T-helper 1 cell (primary cell): ENCODE results near the gene DGKQ.

Experiments used
- DNase-seq, 5 donors: peaks; one replicate each; pipeline ENCODE4 v3.0.0-alpha.2; 2012 to 2020

The DGKQ gene

DNA sequence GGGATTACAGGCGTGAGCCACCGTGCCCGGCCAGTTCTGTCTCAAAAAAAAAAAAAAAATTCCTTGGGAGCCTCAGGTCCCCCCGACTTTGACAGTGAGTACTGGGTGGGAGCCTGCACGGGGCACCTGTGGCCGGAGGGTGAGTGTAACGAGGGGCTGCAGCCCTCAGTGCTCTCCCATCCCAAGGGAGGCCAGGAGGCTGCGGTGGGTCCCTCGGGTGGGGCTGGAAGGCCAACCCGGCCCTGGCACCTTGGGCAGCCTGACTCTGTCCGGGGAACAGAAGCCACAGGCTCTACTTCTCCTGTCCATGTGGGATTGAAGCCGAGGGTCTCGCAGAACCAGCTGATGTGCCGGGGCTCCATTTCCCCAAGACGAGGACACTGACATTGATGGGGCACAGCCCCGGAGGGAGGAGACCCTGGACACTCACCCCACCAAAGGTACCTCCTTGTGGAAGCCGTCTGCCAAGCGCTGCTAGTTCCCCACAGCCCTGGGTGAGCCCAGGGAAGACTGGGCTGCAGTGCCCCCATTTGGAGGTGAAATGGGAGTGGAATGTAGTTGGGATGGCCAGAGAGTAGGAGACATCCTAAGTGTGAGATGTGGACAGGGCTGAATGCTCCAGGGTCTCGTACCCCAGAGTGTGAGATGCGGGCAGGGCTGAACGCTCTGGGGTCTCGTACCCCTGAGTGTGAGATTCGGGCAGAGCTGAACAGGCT, 22.1 kb upstream of the DGKQ start:
- DNase-seq: no peak

DNA sequence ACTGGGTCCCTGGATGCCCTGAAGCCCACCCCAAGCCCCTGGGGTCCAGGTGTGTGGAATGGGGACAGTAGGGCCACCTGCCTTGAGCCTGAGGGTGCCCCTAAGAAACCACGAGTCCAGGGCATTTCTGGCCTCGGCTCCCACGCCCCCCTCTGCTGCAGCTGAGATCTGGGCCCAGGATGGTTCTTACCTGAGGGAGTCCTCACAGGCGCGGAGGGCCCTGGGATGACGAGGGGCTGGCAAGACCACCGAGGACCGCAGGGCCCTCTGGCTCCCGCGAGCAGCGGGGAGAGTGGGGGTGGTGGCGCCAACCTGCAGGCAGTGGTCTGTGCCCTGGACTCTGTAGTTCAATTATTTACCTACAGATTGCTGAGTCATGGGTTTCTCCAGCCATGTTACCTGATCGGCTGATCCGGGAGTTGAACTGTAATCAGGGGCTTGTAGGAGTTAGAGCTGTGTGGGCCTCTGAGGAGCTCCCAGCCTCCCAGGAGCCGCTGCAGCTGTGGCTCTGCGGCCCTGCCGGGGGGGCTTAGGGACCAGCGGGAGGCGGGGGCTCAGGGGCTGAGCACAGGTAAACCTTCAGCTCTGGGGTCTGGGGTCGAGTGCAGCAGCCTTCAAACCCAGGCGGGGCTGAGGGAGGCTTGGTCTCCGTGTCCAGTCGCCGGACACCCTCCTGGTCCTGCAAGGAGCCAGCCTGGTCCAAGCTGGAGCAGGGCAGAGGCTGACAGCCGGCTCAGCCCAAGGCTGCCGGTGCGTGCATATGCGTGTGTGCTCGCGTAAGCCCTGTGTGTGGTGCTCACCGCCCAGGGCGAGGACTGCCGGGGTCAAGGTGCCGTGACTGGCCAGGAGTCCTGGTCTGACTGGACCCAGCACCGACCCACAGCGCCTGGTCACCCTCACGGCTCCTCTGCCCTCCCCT, 20.0 kb upstream of the DGKQ start, which contains the start of gene SLC26A1:
Gene SLC26A1 (minus strand): TSS at position 294 of the 919 bp plus-strand sequence. CDS start 1,701 bp downstream, outside the sequence.
- no peak for DNase-seq

DNA sequence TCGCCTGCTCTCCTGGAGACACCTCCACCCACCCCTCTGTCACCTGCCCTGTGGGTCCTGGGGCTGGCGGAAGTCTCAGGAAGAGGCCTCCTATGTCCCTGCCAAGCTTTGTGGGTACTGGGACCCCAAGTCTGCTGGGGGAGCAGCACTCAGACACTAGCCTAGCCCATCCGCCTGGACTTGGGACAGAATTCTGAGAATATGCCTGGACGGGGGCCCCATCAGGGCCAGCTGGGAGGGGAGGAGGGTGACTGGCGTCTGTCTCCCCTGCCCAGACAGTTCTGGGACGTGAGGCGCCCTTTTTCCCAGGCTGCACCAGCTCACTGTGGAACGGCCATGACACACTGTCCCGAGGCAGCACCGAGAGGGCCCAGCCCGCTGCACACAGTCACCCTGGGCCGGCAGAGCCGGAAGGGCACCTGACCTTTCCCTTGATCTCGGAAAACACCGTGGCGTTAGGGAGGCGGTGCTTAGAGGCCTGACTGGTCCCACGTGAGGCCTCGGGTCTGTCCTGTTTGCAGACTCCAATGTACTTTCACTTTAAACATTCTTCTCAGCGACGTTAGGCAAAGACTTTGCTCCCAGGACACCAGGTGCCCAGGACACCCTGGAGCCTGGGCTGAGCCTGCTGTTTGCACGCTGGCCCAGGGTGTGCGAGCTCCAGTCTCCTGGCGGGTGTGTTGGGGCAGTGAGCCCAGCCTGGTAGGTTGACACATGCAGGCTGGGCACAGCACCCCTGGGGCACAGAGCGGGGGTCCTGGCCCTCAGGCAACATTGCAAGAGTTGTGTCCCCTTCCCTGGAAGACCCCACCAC, 19.1 kb upstream of the DGKQ start:
- DNase-seq: no peak

DNA sequence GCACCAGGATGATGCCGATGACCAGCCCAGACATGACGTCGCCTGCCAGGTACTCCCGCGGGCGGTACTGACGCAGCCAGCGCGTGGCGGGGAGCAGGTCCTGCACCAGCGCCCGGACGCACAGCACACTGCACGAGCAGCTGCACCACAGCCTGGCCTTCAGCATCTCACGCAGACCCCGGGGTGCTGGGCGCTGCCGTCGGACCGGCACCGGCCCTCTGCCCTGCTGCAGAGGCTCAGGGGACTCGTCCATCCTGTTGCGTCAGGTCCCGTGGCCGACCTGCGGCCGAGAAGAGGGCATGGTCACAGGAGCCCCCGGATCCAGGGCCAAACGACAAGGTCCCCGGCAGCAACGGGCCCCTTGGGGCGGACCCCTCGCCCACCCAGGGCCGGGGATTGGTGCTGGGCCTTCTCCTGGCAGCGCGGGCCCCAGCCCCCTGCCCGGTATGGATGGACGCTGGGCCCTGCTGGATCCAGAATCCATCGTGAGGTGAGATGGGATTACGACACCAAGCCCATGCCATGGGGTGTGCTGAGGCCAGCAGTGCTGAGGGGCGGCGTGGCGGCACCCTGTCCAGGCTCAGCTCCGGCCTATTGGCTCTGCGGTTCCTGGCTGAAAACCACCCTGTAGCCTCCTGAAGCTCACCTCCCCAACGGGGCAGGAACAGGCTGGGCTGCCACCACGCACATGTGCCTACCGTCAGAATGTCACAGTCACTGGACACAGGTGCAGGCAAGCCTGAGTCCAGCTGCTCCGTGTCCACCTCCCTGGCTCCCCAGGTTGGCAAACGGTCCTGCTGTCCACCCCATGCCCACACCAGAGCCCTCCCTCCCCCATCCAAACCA, 18.3 kb upstream of the DGKQ start:
- no peak for DNase-seq

DNA sequence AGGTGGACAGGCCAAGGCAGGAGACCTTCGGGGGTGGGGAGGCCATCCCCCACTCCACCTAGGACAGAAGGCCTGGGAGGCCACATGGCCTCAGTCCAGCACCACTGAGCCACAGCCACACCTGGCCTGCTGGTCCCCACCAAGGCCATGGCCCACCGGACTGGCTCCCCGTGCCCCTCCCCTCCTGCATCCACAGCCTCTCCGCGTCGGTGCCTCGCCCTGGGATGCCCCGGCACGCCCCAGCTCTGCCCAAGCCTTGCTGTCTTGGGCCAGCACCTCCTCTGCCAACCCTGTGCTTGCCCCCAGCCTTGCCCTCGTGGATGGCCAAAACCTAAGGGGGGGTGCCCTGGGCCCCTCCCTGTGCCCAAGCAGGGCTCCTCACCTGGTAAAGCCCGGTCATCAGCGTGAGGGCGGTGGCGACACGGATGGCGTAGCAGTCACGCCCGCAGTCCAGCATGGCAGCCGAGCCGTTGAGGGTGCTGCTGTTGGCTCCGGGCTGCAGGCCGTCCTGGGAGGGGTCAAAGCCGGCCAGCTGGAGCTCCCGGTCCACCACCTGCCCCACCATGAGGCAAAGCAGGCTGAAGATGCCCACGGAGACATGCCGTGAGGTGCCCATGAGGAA, 17.5 kb upstream of the DGKQ start:
- no peak for DNase-seq

DNA sequence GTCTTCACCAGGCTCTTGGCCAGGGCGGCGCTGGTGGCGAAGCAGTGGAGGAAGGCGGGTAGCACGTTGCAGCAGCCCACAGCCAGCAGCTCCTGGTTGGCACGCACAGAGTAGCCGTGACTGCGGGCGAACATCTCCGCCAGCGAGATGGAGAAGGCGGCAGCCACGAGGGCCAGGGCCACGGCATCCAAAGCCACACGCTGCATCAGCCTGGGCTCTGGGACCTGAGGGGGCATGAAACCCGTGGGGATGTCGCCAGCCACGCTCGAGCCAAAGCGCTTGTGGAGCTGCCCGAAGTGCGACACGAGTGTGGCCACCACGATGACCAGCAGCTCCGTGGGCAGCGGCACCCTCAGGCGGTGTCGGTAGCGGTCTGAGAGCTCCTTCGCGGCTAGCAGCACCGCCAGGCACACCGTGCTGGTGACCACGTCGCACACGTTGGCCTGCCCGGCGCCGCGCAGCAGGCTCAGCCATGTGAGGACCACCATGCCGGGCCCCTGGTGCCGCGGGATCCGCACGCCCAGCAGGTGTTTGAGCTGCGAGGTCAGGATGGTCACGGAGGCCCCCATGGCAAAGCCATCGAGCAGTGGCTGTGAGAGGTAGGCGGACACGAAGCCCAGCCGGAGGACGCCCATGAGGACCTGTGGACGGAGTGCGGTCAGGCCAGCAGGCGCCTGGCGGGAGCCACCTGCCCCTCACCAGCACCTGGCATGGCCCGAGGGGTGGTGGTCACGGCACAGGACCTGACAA, 16.5 kb upstream of the DGKQ start:
- DNase-seq: no peak

DNA sequence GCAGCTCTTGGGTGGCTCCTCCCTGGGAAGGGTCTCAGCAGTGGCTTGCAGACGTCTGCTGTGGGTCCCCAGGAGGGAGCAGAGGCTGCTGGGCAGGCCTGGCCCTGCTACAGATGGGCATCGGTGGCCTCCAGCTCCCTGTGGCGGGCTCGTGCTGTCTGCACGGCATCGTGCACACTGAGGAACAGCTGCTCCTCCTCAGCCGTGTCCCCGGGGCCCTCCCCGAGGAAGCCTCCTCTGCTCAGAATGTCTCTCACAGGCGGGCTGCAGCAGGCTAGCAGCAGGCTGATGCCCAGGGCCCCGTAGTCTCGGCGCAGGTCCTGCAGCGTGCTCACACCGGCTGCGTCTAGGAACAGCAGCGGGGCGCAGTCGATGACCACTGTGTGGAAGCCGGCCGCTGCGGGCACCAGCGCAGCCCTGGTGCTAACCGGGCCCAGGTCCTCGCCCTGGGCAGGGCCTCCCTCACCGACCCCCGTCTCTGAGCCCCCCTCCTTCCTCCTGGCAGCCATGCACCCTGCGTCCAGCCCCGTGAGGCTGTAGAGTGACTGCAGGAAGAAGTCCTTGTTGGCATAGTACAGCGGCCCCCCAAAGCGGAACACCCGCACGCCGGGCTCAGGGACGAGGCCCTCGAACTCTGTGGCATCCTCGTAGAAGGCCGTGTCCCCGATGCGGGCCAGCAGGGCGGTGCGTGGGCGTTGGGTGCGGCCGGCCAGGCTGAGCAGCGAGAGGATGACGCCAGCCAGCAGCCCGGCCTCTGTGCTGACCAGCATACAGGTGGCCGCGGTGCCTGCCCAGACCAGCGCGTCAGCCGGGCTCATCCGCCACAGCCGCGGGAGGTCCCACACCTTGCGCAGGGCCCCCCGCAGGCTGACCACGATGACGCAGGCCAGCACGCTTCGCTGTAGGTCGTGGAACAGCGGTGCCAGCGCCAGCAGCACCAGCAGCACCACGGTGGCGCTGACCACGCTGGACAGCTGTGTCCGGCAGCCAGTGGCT, 15.7 kb upstream of the DGKQ start:
- no peak for DNase-seq

DNA sequence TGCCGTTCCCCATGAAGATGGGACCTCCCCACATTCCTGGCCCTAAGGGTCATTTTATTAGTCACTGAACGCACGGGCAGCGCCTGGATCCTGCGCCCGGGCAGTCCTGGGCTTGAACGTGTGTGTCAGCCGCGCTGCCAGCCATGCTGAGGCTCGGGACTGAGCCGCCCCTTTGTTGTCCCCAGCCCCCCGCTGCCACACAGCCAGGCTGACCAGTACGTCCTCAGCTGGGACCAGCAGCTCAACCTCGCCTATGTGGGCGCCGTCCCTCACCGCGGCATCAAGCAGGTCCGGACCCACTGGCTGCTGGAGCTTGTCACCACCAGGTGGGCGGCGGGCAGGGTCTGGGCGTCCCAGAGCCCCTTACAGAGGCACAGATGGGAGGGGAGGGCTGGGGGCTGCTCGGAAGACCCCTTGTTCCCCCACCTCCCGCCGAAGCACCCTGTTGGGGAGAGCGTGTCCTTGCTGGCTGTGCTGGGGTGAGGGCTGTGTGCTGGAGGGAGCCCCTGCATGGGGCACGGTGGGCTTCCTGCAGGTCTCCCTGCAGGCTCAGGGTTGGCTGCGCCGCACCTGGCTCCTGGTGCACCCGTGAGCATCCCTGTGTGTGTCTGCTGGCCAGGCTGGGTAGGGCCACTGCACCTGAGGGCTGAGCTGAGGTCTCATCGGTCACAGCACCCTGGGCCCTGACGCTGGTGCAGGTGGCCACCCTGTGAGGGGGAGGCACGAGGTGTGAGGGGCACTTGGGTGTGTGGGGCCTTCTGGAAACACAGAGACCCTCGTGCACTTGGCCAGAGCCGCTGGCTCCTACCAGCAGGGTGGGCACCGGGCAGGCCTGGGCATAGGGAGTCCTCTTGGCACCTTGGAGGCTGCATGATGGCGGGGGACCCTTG, 14.5 kb upstream of the DGKQ start:
- no peak for DNase-seq

DNA sequence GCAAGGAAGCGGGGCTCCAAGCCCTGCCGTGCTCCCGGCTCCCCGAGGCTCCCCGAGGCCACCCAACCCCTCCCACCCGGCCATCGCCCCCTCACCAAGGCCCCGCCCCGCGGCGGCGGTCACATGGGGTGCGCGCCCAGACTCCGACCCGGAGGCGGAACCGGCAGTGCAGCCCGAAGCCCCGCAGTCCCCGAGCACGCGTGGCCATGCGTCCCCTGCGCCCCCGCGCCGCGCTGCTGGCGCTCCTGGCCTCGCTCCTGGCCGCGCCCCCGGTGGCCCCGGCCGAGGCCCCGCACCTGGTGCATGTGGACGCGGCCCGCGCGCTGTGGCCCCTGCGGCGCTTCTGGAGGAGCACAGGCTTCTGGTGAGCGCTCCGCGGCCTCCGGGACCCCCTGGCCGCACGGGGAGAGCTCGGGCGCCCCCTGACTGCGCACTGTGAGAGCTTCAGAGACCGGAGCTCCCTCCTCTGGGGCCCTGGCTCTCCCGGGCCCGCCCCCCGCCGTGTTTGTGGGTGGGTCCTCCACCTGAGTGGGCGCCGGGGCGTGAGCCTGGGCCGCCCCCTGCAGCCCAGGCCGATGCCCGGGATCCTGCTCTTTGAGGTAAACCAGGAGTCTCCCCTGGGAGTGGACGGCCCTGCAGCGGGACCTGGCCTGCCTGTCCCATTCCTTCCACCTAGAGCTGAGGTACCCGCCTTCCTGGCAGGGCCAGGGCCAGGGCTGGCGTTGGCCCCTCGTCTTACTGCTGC, 13.7 kb upstream of the DGKQ start, which contains the start of gene IDUA:
Gene IDUA (plus strand): TSS at position 166 of the 745 bp plus-strand sequence. CDS start 41 bp downstream, at position 207.
- peak; percentile 69 to 83 (median 78) for DNase-seq

DNA sequence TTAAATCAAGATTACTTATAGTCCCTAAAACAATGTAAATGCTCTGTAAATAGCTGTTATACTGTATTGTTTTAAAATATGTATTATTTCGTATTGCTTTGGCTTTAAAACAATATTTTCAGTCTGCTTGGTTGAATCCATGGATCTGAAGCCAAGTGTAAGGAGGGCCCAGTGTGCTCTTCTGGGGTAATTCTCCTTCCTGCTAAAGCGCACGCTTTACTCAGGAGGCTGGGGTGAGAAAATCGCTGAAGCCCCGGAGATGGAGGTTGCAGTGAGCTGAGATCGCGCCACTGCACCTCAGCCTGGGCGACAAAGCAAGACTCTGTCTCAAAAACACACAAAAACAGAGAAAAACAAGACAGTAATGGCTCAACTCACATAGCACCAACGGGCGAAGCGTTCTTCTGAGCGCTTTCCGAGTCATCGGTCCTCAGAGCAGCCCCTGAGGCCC, 13.1 kb upstream of the DGKQ start:
- no peak for DNase-seq

DNA sequence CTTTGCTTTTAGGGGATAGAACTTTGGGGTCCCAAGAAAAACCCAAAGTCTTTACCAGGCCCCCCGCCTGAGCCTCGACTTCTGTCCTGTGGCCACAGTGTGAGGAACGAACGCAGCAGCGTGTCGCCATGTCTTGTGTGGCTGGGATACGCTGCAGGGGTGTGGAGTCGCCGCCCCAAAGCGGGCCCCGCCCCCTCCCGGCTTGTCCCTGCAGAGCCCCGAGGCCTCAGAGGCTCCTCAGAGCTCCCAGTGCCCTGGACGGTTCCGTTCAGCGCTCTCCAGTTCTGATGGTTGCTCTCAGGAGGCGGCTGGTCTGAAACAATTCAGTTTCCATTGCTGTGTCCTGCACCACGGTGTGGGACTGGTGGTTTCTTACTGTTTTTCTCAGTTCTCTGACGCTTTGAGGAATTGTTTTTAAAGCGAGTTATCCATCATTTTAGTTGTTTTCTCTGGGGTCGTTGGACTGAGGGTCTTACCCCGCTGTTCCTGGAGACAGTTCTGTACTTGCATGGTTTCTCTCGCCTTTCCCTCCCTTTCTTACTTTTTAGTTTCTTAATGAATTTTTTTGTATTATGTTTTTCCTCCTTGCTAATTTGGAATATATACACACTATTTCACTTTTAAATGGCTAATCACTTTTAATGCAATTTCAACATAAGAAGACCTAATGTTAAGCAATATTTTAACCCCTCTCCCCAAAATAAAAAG, 11.9 kb upstream of the DGKQ start:
- DNase-seq: peak; percentile 44 to 62 (median 54)

DNA sequence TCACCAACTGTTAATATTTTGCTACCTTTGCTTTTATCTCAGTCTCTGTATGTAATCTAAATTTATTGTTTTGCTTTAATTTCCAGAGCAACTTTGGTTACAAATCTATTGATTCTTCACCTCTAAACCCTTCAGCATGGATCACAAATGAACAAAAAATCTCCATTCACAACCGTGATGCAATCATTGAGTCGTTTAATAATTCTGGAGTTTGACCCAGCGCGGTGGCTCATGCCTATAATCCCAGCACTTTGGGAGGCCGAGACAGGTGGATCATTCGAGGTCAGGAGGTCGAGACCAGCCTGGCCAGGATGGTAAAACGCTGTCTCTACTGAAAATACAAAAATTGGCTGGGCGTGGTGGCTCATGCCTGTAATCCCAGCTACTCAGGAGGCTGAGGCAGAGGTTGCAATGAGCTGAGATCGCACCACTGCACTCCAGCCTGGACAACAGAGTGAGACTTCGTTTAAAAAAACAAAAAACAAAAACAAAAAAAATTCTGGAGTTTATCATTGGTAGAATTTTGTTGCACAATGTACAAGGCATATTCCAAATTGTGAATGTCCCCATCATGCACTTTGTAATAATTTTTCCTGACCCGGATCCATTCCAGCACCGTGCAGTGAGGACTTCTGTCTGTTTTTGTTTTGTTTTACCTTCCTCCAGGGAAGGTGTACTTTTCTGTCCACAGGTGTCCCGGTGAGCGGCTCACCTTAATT, 11.1 kb upstream of the DGKQ start:
- no peak for DNase-seq

DNA sequence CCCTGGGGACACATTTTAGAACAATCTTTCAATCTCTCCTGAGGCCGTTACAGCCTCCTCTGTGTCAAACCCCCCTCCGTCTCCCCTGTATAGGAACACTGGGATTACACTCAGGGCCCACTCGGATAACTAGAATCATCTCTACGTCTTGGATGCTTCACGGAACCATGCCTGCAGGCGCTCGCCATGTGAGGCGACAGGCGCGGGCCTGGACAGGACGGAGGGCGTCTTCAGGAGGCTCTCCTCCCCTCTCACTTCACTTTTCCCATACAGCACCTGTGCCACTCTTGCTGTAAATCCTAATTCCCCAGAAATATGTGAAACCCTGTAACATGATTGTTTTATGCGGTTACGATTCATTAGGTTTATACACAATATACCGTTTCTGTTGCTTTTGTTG, 9.4 kb upstream of the DGKQ start:
- DNase-seq: no peak

DNA sequence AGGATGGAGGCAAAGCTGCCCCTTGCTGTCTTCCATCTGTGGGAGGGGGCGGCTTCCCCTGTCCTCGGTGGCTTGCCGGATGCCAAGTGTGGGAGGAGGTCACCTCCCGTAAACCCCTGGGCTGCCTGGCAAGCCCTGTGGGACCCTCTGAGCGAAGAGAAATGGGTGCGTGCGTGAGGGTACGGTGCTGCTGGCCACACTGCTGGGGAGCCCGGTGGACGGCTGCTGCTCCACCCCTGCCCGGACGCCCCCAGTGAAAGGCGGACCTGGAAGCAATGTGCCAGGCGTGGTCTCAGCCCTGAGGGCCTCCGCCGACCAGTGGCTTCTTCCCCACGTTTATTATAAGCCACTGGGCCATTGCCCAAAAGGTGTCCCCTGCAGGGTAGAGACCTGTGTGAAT, 8.9 kb upstream of the DGKQ start:
- DNase-seq: no peak

DNA sequence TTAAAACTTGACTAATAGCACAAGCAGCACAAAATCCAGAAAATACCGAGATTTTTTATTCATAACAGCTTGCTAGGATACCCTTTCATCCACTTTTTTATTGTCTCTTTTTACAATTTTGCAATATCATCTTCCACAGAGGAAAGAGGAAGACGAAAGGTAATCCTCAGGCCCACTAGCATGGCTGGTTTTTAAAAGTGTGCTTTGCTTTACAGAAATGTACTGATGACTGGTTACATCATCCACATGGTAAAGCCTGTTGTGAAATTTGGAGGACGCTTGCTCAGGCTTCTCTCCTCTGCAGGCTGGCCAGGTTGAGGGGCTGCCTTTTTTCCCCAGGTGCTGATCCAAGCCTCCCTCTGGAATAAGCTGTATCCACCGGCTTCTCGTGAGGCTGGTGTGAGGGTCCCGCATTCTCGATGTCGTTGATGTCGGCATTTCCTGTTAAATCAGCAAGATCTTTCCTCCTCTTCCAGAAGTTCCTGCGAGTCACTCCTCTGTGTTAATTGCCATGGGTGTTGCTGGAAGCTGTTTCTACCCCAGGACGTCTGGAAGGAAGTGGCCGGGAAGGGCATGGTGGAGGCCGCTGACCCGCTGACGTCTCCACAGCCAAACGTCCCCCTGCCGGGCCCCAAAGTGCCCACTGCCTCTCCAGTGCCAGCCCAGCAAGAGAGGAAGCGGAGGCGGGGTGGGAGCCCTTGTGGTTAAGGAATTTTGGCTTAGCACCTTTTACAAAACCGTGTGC, 5.8 kb upstream of the DGKQ start:
- DNase-seq: no peak
